Esophagus squamous epithelium (tissue), 4 donors: Measurements from ENCODE around the gene VWCE.

ENCODE experiments used
- CTCF ChIP-seq, 6 experiments: fragments of 450-650 bp in 4 of 6; fragments of 200-600 bp in 2 of 6; sonication (generic) in 2 of 6; IDR thresholded peaks; one replicate each; pipeline ENCODE4 v1.5.1; 2016 to 2019; ENCODE audit warnings: antibody characterized with exemption in 6 of 6, mild to moderate bottlenecking in 4 of 6, moderate library complexity in 4 of 6
- POLR2A ChIP-seq, 4 donors: fragments of 450-650 bp; IDR thresholded peaks; one replicate each; pipeline ENCODE4 v1.6.1; 2017; ENCODE audit warnings: antibody characterized with exemption in 4 of 4, mild to moderate bottlenecking in 4 of 4, moderate library complexity in 3 of 4

- TF ChIP-seq POLR2A (IDR thresholded peaks at IDR 0.05) (no peak), CTCF (IDR thresholded peaks at IDR 0.05) (no peak)
Measured at GRCh38 chr11:61293867-61294716, 1.0 kb downstream of the VWCE start.
